Activated T-cell treated with anti-CD3 and anti-CD28 coated beads, Interleukin-2, amount 50 U/mL, for 4 hours (primary cell): Measurements from ENCODE around the gene PTF1A. TPM values are rescaled to one million over a fixed set of nuclear protein-coding genes. Genes with fewer than 3 reads are reported as not detected.

Source experiments
- ATAC-seq, 2 donors: fragments of 200-7000 bp; cut with Tn5 transposase; one replicate each; pipeline ENCODE4 v1.10.0; 2021
- DNase-seq: peaks from one replicate; pipeline ENCODE4 v3.0.0-alpha.2; 2020
- H3K27me3 Mint-ChIP-seq: one replicate; pipeline ENCODE4 v1.8.0; 2021; ENCODE audit warnings: low read depth, mixed read lengths
- H3K36me3 Mint-ChIP-seq: one replicate; pipeline ENCODE4 v1.8.0; 2022; ENCODE audit warnings: mixed read lengths; ENCODE audit not compliant: insufficient read depth
- H3K4me1 Mint-ChIP-seq: one replicate; pipeline ENCODE4 v1.8.0; 2021; ENCODE audit warnings: low read depth, mixed read lengths
- H3K4me3 Mint-ChIP-seq: one replicate; pipeline ENCODE4 v1.8.0; 2021; ENCODE audit warnings: mild to moderate bottlenecking, moderate library complexity, mixed read lengths
- H3K9me3 Mint-ChIP-seq: one replicate; pipeline ENCODE4 v1.8.0; 2021; ENCODE audit warnings: mixed read lengths
- total RNA-seq, 3 donors: library from RNA; stranded (reverse); gene quantifications; one replicate each; pipeline ENCODE4 v1.2.1, GENCODE V29; 2021

PTF1A gene
- total RNA-seq, 3 donors from 2014 or later, result not detected

GRCh38 chr10:23194966-23195845 is 3.1 kb downstream of the PTF1A start:
- ATAC-seq (no peak), DNase-seq (no peak)
- no peaks in the 10 kb centered on the region for H3K36me3 Mint-ChIP-seq
- peaks cover 4% of the 10 kb centered on the region for H3K4me1 Mint-ChIP-seq
- no peaks in the 10 kb centered on the region for H3K9me3 Mint-ChIP-seq
- peaks cover 75% of the 10 kb centered on the region for H3K27me3 Mint-ChIP-seq
- no peak overlapping the region for H3K4me3 Mint-ChIP-seq

GRCh38 chr10:23195846-23196600 is 3.9 kb downstream of the PTF1A start:
- Mint-ChIP-seq H3K4me3 (no peak overlapping the region), H3K36me3 (no peaks in the 10 kb centered on the region), H3K4me1 (peaks cover 2% of the 10 kb centered on the region), H3K9me3 (no peaks in the 10 kb centered on the region), H3K27me3 (peaks cover 75% of the 10 kb centered on the region)
- DNase-seq (no peak), ATAC-seq (no peak)

- no peaks in the 10 kb centered on the region for H3K9me3 Mint-ChIP-seq
- ATAC-seq (no peak), DNase-seq (no peak)
- H3K4me3 Mint-ChIP-seq, result no peak overlapping the region
- peaks cover 79% of the 10 kb centered on the region for H3K27me3 Mint-ChIP-seq
- H3K4me1 Mint-ChIP-seq, result peaks cover 2% of the 10 kb centered on the region
- no peaks in the 10 kb centered on the region for H3K36me3 Mint-ChIP-seq
Measured at GRCh38 chr10:23196915-23197314, 4.8 kb downstream of the PTF1A start.

GRCh38 chr10:23197416-23197861 is 5.3 kb downstream of the PTF1A start:
- Mint-ChIP-seq H3K4me3 (no peak overlapping the region), H3K4me1 (peaks cover 2% of the 10 kb centered on the region), H3K9me3 (no peaks in the 10 kb centered on the region), H3K36me3 (no peaks in the 10 kb centered on the region), H3K27me3 (peaks cover 82% of the 10 kb centered on the region)
- ATAC-seq, result no peak
- DNase-seq, result no peak

GRCh38 chr10:23198610-23198939 is 6.5 kb downstream of the PTF1A start:
- Mint-ChIP-seq H3K4me1 (peaks cover 2% of the 10 kb centered on the region), H3K4me3 (no peak overlapping the region)

GRCh38 chr10:23198940-23199767 is 7.0 kb downstream of the PTF1A start:
- Mint-ChIP-seq H3K9me3 (no peaks in the 10 kb centered on the region), H3K27me3 (peaks cover 87% of the 10 kb centered on the region), H3K4me1 (no peaks in the 10 kb centered on the region), H3K4me3 (no peak overlapping the region), H3K36me3 (no peaks in the 10 kb centered on the region)
- no peak for DNase-seq
- ATAC-seq, result no peak

More at GRCh38 chr10:23198610-23198939, 6.5 kb downstream of the PTF1A start:
- DNase-seq, result no peak
- Mint-ChIP-seq H3K27me3 (peaks cover 85% of the 10 kb centered on the region), H3K9me3 (no peaks in the 10 kb centered on the region), H3K36me3 (no peaks in the 10 kb centered on the region)
- no peak for ATAC-seq

- peaks cover 89% of the 10 kb centered on the region for H3K27me3 Mint-ChIP-seq
- no peak for ATAC-seq
- no peaks in the 10 kb centered on the region for H3K9me3 Mint-ChIP-seq
- no peak for DNase-seq
- no peaks in the 10 kb centered on the region for H3K36me3 Mint-ChIP-seq
- no peaks in the 10 kb centered on the region for H3K4me1 Mint-ChIP-seq
- no peak overlapping the region for H3K4me3 Mint-ChIP-seq
Measured at GRCh38 chr10:23199768-23200511, 7.8 kb downstream of the PTF1A start.

GRCh38 chr10:23200586-23200985 is 8.5 kb downstream of the PTF1A start:
- no peak for DNase-seq
- Mint-ChIP-seq H3K36me3 (no peaks in the 10 kb centered on the region), H3K9me3 (no peaks in the 10 kb centered on the region), H3K27me3 (peaks cover 86% of the 10 kb centered on the region), H3K4me3 (no peak overlapping the region), H3K4me1 (no peaks in the 10 kb centered on the region)
- no peak for ATAC-seq

- no peaks in the 10 kb centered on the region for H3K4me1 Mint-ChIP-seq
- H3K27me3 Mint-ChIP-seq, result peaks cover 80% of the 10 kb centered on the region
- H3K36me3 Mint-ChIP-seq, result no peaks in the 10 kb centered on the region
- ATAC-seq (no peak), DNase-seq (no peak)
- no peaks in the 10 kb centered on the region for H3K9me3 Mint-ChIP-seq
- H3K4me3 Mint-ChIP-seq, result no peak overlapping the region
Measured at GRCh38 chr10:23200997-23201652, 9.0 kb downstream of the PTF1A start.

GRCh38 chr10:23201837-23202236 is 9.7 kb downstream of the PTF1A start:
- Mint-ChIP-seq H3K36me3 (no peaks in the 10 kb centered on the region), H3K4me3 (no peak overlapping the region), H3K27me3 (peaks cover 73% of the 10 kb centered on the region), H3K9me3 (no peaks in the 10 kb centered on the region), H3K4me1 (no peaks in the 10 kb centered on the region)
- no peak for DNase-seq
- no peak for ATAC-seq

GRCh38 chr10:23202779-23203178 is 10.7 kb downstream of the PTF1A start:
- Mint-ChIP-seq H3K36me3 (no peaks in the 10 kb centered on the region), H3K9me3 (no peaks in the 10 kb centered on the region), H3K4me3 (no peak overlapping the region), H3K4me1 (no peaks in the 10 kb centered on the region), H3K27me3 (peaks cover 65% of the 10 kb centered on the region)
- ATAC-seq (no peak), DNase-seq (no peak)

GRCh38 chr10:23203369-23204325 is 11.5 kb downstream of the PTF1A start:
- DNase-seq (no peak), ATAC-seq (no peak)
- peaks cover 57% of the 10 kb centered on the region for H3K27me3 Mint-ChIP-seq
- H3K4me3 Mint-ChIP-seq, result no peak overlapping the region
- no peaks in the 10 kb centered on the region for H3K9me3 Mint-ChIP-seq
- H3K4me1 Mint-ChIP-seq, result no peaks in the 10 kb centered on the region
- no peaks in the 10 kb centered on the region for H3K36me3 Mint-ChIP-seq
